GM23248 (cell line): ENCODE measurements around the gene IQCK. TPM values are rescaled to one million over a fixed set of nuclear protein-coding genes. Genes with fewer than 3 reads are reported as not detected.

Experiments used
- DNase-seq: peaks from one replicate; pipeline ENCODE4 v3.0.0-alpha.2; 2015
- H2AFZ ChIP-seq: fragments of 200-600 bp; sonication (generic); 2 replicates; pipeline ENCODE4 v1.6.1; 2016; ENCODE audit warnings: antibody characterized with exemption
- H3F3A ChIP-seq: fragments of 200-600 bp; sonication (generic); 2 replicates; pipeline ENCODE4 v1.6.1; 2016; ENCODE audit warnings: mild to moderate bottlenecking, antibody characterized with exemption, mixed run types; ENCODE audit not compliant: insufficient read depth
- H3K27ac ChIP-seq: fragments of 200-600 bp; sonication (generic); 2 replicates; pipeline ENCODE4 v1.5.1; 2016; ENCODE audit warnings: mild to moderate bottlenecking
- H3K27me3 ChIP-seq: fragments of 200-600 bp; sonication (generic); replicated peaks from 2 replicates; pipeline ENCODE4 v1.6.1; 2016; ENCODE audit warnings: mild to moderate bottlenecking; ENCODE audit not compliant: insufficient read depth
- H3K36me3 ChIP-seq: fragments of 200-600 bp; sonication (generic); 2 replicates; pipeline ENCODE4 v1.6.1; 2016; ENCODE audit warnings: low read depth, mild to moderate bottlenecking
- H3K4me1 ChIP-seq: fragments of 200-600 bp; sonication (generic); 2 replicates; pipeline ENCODE4 v1.6.1; 2016; ENCODE audit warnings: mild to moderate bottlenecking; ENCODE audit not compliant: insufficient read depth
- H3K4me2 ChIP-seq: fragments of 200-600 bp; sonication (generic); one replicate; pipeline ENCODE4 v1.6.1; 2016; ENCODE audit warnings: mild to moderate bottlenecking; ENCODE audit not compliant: unreplicated experiment
- H3K4me3 ChIP-seq: fragments of 200-600 bp; sonication (generic); 2 replicates; pipeline ENCODE4 v1.5.1; 2016; ENCODE audit warnings: mild to moderate bottlenecking
- H3K79me2 ChIP-seq: fragments of 200-600 bp; sonication (generic); 2 replicates; pipeline ENCODE4 v1.6.1; 2016; ENCODE audit warnings: mild to moderate bottlenecking; ENCODE audit not compliant: insufficient read depth
- H3K9ac ChIP-seq: fragments of 200-600 bp; sonication (generic); 2 replicates; pipeline ENCODE4 v1.6.1; 2016; ENCODE audit warnings: mild to moderate bottlenecking
- H3K9me2 ChIP-seq: fragments of 200-600 bp; sonication (generic); 2 replicates; pipeline ENCODE4 v1.6.1; 2016; ENCODE audit warnings: mixed run types, mild to moderate bottlenecking, moderate library complexity; ENCODE audit not compliant: insufficient read depth
- H3K9me3 ChIP-seq: fragments of 200-600 bp; sonication (generic); one replicate; pipeline ENCODE4 v1.6.1; 2017; ENCODE audit warnings: low read depth
- H4K20me1 ChIP-seq: fragments of 200-600 bp; sonication (generic); 2 replicates; pipeline ENCODE4 v1.6.0; 2016; ENCODE audit not compliant: insufficient read depth
- EZH2 ChIP-seq: fragments of 200-600 bp; sonication (generic); IDR thresholded peaks from 2 replicates; pipeline ENCODE4 v1.6.1; 2018; ENCODE audit warnings: antibody characterized with exemption, mild to moderate bottlenecking; ENCODE audit not compliant: insufficient read depth, poor library complexity, severe bottlenecking
- EZH2phosphoT487 ChIP-seq: fragments of 200-600 bp; sonication (generic); IDR thresholded peaks from 2 replicates; pipeline ENCODE4 v1.6.1; 2018; ENCODE audit warnings: antibody characterized with exemption, moderate library complexity, mild to moderate bottlenecking, low read depth; ENCODE audit not compliant: insufficient read depth
- WGBS, 2 experiments: methylation state at CpG; one replicate each; pipeline ENCODE4 v1.1.6; 2015 to 2017; ENCODE audit warnings: low lambda C conversion rate in 2 of 2, low coverage in 1 of 2; ENCODE audit errors: missing lambda C conversion rate in 2 of 2; 5-methylcytosine and 5-hydroxymethylcytosine counted together
- in situ Hi-C: fragments of 300-500 bp; cut with MboI; formaldehyde crosslinking; loops from 2 replicates; pipeline ENCODE4 v1.15.0; 2020
- polyA plus RNA-seq: library from polyadenylated mRNA; unstranded; fragments of >200 nt; fragmentation: Nextera tagmentation; extraction: Ambion mirVana; gene quantifications from 2 replicates; pipeline ENCODE4 v1.2.1, GENCODE V29; 2016
- total RNA-seq: library from RNA; depleted of rRNA; stranded (reverse); fragments of >200 nt; shearing (Covaris generic); gene quantifications from 2 replicates; pipeline ENCODE4 v1.2.3, GENCODE V29; 2014

Gene IQCK
- total and polyA plus RNA-seq, 2 experiments from 2014 or later = 9.7 to 9.8 TPM

DNA sequence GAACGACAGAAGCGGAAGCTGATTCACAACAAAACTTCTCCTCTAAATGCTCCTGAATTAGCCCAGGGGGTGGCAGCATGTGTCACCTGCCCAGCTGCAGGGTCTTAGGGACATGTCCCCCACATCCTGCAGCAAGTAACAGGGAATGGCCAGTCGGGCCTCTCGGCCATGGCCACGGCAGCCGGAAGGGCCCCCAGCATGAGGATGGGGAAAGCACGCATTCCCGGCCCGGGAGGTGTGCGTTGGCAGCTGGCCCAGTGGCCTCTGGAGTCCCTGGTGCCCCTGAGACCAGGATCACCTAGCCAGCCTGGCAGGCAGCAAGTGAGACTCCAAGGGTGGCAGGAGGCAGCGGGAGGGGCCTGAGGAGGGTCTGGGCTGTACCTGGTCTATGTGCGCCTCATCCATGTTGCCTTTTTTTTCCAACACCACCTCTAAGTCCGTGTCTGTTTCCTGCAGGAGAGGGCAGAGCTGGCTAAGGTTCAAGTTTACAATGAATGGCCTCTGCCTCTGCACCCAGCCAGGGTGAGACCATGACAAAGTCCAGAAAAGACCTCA lies 7.0 kb upstream of the IQCK start:
- Histone ChIP-seq H2AFZ (no peak overlapping the region), H3K9ac (no peak overlapping the region), H3K4me3 (no peak overlapping the region), H4K20me1 (no peaks in the 10 kb centered on the region), H3K27ac (no peak overlapping the region), H3K36me3 (peaks cover 4% of the 10 kb centered on the region; the same call in 1 of the 2 replicates), H3K9me2 (no peaks in the 10 kb centered on the region), H3K27me3 (no peaks in the 10 kb centered on the region), H3K79me2 (peaks cover 39% of the 10 kb centered on the region), H3K9me3 (no peaks in the 10 kb centered on the region), H3K4me2 (no peak overlapping the region), H3F3A (no peaks in the 10 kb centered on the region; the same call in 1 of the 2 replicates), H3K4me1 (no peaks in the 10 kb centered on the region)
- no peak for DNase-seq
- WGBS, 2 experiments = 77 to 85% methylated on average over 13 of the region's 13 CpGs
- in situ Hi-C loops = loop anchor here (10.0 kb wide), 1 partner anchor 174 kb away; the partner anchor contains the start of gene GPRC5B
- no peak for TF ChIP-seq EZH2
- no peak for TF ChIP-seq EZH2phosphoT487

- no peak for TF ChIP-seq EZH2phosphoT487
- no peak for TF ChIP-seq EZH2
- H3K4me1 ChIP-seq = 0 out of 2 replicates have a peak, but pooled peaks cover 4% of the 10 kb centered on the region
- H3K36me3 ChIP-seq = peaks cover 4% of the 10 kb centered on the region; the same call in 1 of the 2 replicates
- no peak overlapping the region for H3K4me3 ChIP-seq
- WGBS, 2 experiments = 98 to 99% methylated on average over 12 of the region's 12 CpGs
- in situ Hi-C loops = loop anchor here (10.0 kb wide), 1 partner anchor 173 kb away; the partner anchor contains the start of gene GPRC5B
- no peak overlapping the region for H3K4me2 ChIP-seq
- H3K9ac ChIP-seq = no peak overlapping the region
- no peak overlapping the region for H3K27ac ChIP-seq
- no peaks in the 10 kb centered on the region for H3K27me3 ChIP-seq
- no peaks in the 10 kb centered on the region for H3K9me3 ChIP-seq
- peaks cover 45% of the 10 kb centered on the region for H3K79me2 ChIP-seq
- no peaks in the 10 kb centered on the region for H4K20me1 ChIP-seq
- H3F3A ChIP-seq = no peaks in the 10 kb centered on the region
- no peaks in the 10 kb centered on the region for H3K9me2 ChIP-seq
- DNase-seq = no peak
- no peak overlapping the region for H2AFZ ChIP-seq
These were observed 6.4 kb upstream of the IQCK start for GRCh38 chr16:19711643-19712042.

DNA sequence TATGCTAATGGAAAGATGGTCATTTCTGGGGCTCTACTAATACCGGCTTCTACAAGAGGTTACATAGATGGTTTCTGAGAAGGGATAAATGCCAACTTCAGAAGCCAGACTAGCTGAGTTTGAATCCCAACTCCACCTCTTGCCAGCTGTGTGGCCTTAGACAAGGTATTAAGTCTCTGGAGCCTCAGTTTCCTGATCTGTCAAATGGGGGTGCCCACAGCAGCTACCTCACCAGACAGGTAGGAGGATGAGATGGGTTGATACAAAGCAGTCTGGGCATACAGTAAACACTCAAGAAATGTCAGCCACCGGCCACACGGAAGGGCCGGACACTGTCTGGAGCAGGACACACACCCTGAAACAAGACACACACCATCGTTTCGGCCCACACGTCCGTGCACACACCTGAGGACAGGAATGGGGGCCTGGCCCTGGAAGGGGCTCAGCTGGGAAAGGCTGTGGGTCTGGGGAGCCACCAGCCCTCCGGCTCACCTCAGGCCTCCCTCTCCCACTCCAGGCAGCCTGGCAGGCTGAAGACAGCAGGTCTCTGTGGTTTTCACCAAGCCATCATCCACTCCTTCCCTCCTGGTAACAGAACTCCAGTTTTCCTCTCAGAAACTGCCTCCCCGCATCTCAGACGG lies 5.5 kb upstream of the IQCK start:
- Histone ChIP-seq H4K20me1 (no peaks in the 10 kb centered on the region), H3K4me2 (no peak overlapping the region), H3K9ac (no peak overlapping the region), H3F3A (peaks cover 5% of the 10 kb centered on the region; the same call in 1 of the 2 replicates), H2AFZ (no peak overlapping the region), H3K4me3 (no peak overlapping the region), H3K27ac (no peak overlapping the region), H3K4me1 (peaks cover 9% of the 10 kb centered on the region; the same call in 1 of the 2 replicates), H3K9me2 (no peaks in the 10 kb centered on the region), H3K79me2 (peaks cover 54% of the 10 kb centered on the region), H3K27me3 (no peaks in the 10 kb centered on the region), H3K36me3 (peaks cover 4% of the 10 kb centered on the region; the same call in 1 of the 2 replicates), H3K9me3 (no peaks in the 10 kb centered on the region)
- no peak for DNase-seq
- TF ChIP-seq EZH2 (no peak), EZH2phosphoT487 (no peak)
- 95 to 96% methylated on average over 11 of the region's 11 CpGs for WGBS, 2 experiments
- in situ Hi-C loops = loop anchor here (10.0 kb wide), 1 partner anchor 172 kb away; the partner anchor contains the start of gene GPRC5B

DNA sequence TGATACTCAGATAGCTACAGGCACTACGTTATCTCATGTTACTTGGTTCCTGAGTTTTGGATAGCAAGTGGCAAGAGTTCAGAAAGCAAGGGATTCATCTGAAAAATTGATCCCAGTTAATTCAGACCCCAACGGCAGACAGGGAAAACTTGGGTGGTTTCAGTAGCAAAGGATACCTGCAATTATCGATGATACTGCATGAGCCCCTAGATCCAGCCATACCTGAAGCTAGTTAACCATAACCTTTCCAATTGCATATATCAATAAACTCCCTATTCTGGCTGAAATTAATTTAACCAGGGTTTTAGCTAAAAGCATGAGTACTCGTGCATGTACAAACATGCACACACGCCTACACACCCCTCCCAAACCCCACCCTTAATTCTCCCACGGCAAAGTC lies 4.4 kb upstream of the IQCK start:
- Histone ChIP-seq H3K27me3 (no peaks in the 10 kb centered on the region), H3F3A (peaks cover 8% of the 10 kb centered on the region; the same call in 1 of the 2 replicates), H3K4me3 (no peak overlapping the region), H3K9ac (no peak overlapping the region), H3K4me1 (peaks cover 9% of the 10 kb centered on the region; the same call in 1 of the 2 replicates), H3K4me2 (no peak overlapping the region), H3K36me3 (peaks cover 4% of the 10 kb centered on the region; the same call in 1 of the 2 replicates), H3K27ac (no peak overlapping the region), H4K20me1 (no peaks in the 10 kb centered on the region), H3K79me2 (peaks cover 59% of the 10 kb centered on the region), H3K9me3 (no peaks in the 10 kb centered on the region), H2AFZ (no peak overlapping the region), H3K9me2 (no peaks in the 10 kb centered on the region)
- no peak for DNase-seq
- in situ Hi-C loops = loop anchor here (10.0 kb wide), 1 partner anchor 171 kb away; the partner anchor contains the start of gene GPRC5B
- TF ChIP-seq EZH2 (no peak), EZH2phosphoT487 (no peak)
- WGBS, 2 experiments = 91 to 94% methylated on average over 6 of the region's 6 CpGs
